NCI-H2107 treated with DMSO at 0.1 percent for 48 hours (cell line): ENCODE measurements around the gene LRRC25.

ENCODE experiments used
- DNase-seq: peaks from one replicate; lab custom pipeline; 2025; ENCODE audit not compliant: unreplicated experiment; lab: John Stamatoyannopoulos, UW

The LRRC25 gene

GRCh38 chr19:18424890-18425514 lies 27.6 kb upstream of the LRRC25 start:
- DNase-seq, result no peak

- no peak for DNase-seq
Measured at GRCh38 chr19:18424122-18424889, 26.9 kb upstream of the LRRC25 start.

GRCh38 chr19:18423258-18424020 lies 26.0 kb upstream of the LRRC25 start:
- DNase-seq, result no peak

- no peak for DNase-seq
Measured at GRCh38 chr19:18422530-18423191, 25.2 kb upstream of the LRRC25 start.

GRCh38 chr19:18421371-18421959 lies 24.0 kb upstream of the LRRC25 start:
- no peak for DNase-seq

GRCh38 chr19:18420930-18421329 lies 23.5 kb upstream of the LRRC25 start:
- no peak for DNase-seq

- no peak for DNase-seq
Measured at GRCh38 chr19:18419699-18420460, 22.5 kb upstream of the LRRC25 start.

- DNase-seq, result peak; percentile 17
Measured at GRCh38 chr19:18419195-18419698, 21.8 kb upstream of the LRRC25 start, which contains the start of gene SSBP4. Gene SSBP4, plus strand, starts transcription at chr19:18419398. Its CDS starts 251 bp downstream, at chr19:18419649.

- no peak for DNase-seq
Measured at GRCh38 chr19:18418483-18419194, 21.2 kb upstream of the LRRC25 start.

- DNase-seq, result no peak
Measured at GRCh38 chr19:18418029-18418482, 20.6 kb upstream of the LRRC25 start.

- DNase-seq, result no peak
Measured at GRCh38 chr19:18417250-18418028, 20.0 kb upstream of the LRRC25 start.

- no peak for DNase-seq
Measured at GRCh38 chr19:18416778-18417249, 19.4 kb upstream of the LRRC25 start.

- DNase-seq, result no peak
Measured at GRCh38 chr19:18415178-18415867, 17.9 kb upstream of the LRRC25 start.

GRCh38 chr19:18414504-18415177 lies 17.2 kb upstream of the LRRC25 start:
- DNase-seq, result no peak

- DNase-seq, result no peak
Measured at GRCh38 chr19:18412610-18413239, 15.3 kb upstream of the LRRC25 start.

- DNase-seq, result peak; percentile 16
Measured at GRCh38 chr19:18408053-18408476, 10.6 kb upstream of the LRRC25 start.

- DNase-seq, result no peak
Measured at GRCh38 chr19:18406749-18407148, 9.3 kb upstream of the LRRC25 start.
